Fibroblast of lung (primary cell): ENCODE results near the gene CTNND2. TPM values are rescaled to one million over a fixed set of nuclear protein-coding genes. Genes with fewer than 3 reads are reported as not detected.
A peak's percentile ranks its signal among the peaks of the same experiment; 100 is the strongest.

Experiments used
- DNase-seq, 2 donors: peaks; one replicate each; pipeline versions ENCODE4 v3.0.0 to v3.0.0-alpha.2; 2010; ENCODE audit warnings: low read depth in 2 of 2
- H2AFZ ChIP-seq: 2 replicates; pipeline ENCODE4 v1.5.1; 2012; ENCODE audit warnings: low read length, control low read depth, inconsistent platforms
- H3K27ac ChIP-seq: 2 replicates; pipeline ENCODE4 v1.5.1; 2011; ENCODE audit warnings: low read length, control low read depth; ENCODE audit not compliant: insufficient read depth
- H3K27me3 ChIP-seq: 2 replicates; pipeline ENCODE4 v1.5.1; 2011; ENCODE audit warnings: mild to moderate bottlenecking, low read length; ENCODE audit not compliant: control insufficient read depth, insufficient read depth
- H3K36me3 ChIP-seq: 2 replicates; pipeline ENCODE4 v1.5.1; 2011; ENCODE audit warnings: low read length; ENCODE audit not compliant: control insufficient read depth, insufficient read depth
- H3K4me1 ChIP-seq: 2 replicates; pipeline ENCODE4 v1.5.1; 2011; ENCODE audit warnings: low read length; ENCODE audit not compliant: control insufficient read depth, insufficient read depth; ENCODE audit errors: extremely low read depth
- H3K4me2 ChIP-seq: 2 replicates; pipeline ENCODE4 v1.5.1; 2011; ENCODE audit warnings: low read length, control low read depth; ENCODE audit not compliant: insufficient read depth; ENCODE audit errors: extremely low read depth
- H3K4me3 ChIP-seq, 4 experiments: fragments of 200-600 bp in 1 of 4; sonication (generic) in 1 of 4; replicated peaks in 1 of 4; 2 replicates each; pipeline ENCODE4 v1.5.1; 2011 to 2016; ENCODE audit warnings: low read length in 4 of 4, low read depth in 3 of 4, mild to moderate bottlenecking in 3 of 4, control low read depth in 2 of 4, inconsistent platforms in 1 of 4, mixed read lengths in 1 of 4; ENCODE audit not compliant: insufficient read depth in 1 of 4; ENCODE audit errors: control extremely low read depth in 1 of 4
- H3K79me2 ChIP-seq: 2 replicates; pipeline ENCODE4 v1.5.1; 2012; ENCODE audit warnings: mild to moderate bottlenecking, low read length, inconsistent platforms; ENCODE audit not compliant: control insufficient read depth, insufficient read depth
- H3K9ac ChIP-seq: 2 replicates; pipeline ENCODE4 v1.5.1; 2011; ENCODE audit warnings: mild to moderate bottlenecking, low read length, control low read depth; ENCODE audit not compliant: insufficient read depth
- H3K9me3 ChIP-seq: 2 replicates; pipeline ENCODE4 v1.5.1; 2012; ENCODE audit warnings: low read depth, low read length; ENCODE audit not compliant: control insufficient read depth, insufficient read depth
- H4K20me1 ChIP-seq: 2 replicates; pipeline ENCODE4 v1.5.1; 2011; ENCODE audit warnings: low read length; ENCODE audit not compliant: control insufficient read depth, insufficient read depth; ENCODE audit errors: extremely low read depth
- EZH2 ChIP-seq: IDR thresholded peaks from 2 replicates; pipeline ENCODE4 v1.5.1; 2012; ENCODE audit warnings: low read length, control low read depth, mild to moderate bottlenecking; ENCODE audit errors: missing control alignments
- polyA plus RNA-seq, 2 donors: library from polyadenylated mRNA; depleted of rRNA in 1 of 2; stranded (reverse) in 1 of 2; unstranded in 1 of 2; fragments of >200 nt; gene quantifications; 2 replicates each; pipeline ENCODE4 v1.2.1, GENCODE V29; 2011 to 2012; ENCODE audit warnings: missing spikeins in 1 of 2
- total RNA-seq: library from RNA; depleted of rRNA; stranded (reverse); fragments of >200 nt; gene quantifications from 2 replicates; pipeline ENCODE4 v1.2.1, GENCODE V29; 2014
- TF ChIP-seq, protein P1 (sequence below), 2 donors: IDR thresholded peaks in 1 of 2; conservative IDR thresholded peaks in 1 of 2; 1 replicate in 1 of 2; 2 replicates in 1 of 2; pipeline ENCODE4 v1.5.1; 2011 to 2012; ENCODE audit warnings: low read length in 2 of 2, control low read depth in 1 of 2, inconsistent platforms in 1 of 2, low read depth in 1 of 2, mild to moderate bottlenecking in 1 of 2

The CTNND2 gene
- total and polyA plus RNA-seq, 2 donors (not counting 1 experiment from before 2014, with no cell fraction given), result not detected

DNA sequence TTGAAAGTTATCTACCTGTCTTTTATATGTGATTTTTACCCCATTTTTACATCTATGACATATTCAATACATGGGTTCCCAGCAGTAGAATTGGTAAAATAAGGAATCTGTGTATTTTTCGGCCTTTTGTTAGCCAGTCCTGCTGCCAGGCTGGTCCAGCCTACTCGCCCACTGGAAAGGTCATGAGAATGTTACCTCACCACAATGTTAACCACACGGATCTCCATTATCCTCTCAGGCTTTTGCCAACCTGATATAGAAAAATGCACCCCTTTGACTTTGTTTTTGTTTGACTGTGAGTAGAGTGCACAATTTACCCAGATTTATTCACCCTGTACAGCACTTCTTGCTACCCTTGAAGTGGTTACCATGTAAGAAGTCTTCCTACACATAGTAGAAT, 167.2 kb downstream of the CTNND2 start:
- H3K9ac ChIP-seq, result no peak overlapping the region
- H3K9me3 ChIP-seq, result no peaks in the 10 kb centered on the region
- H3K27ac ChIP-seq, result no peak overlapping the region
- no peaks in the 10 kb centered on the region for H3K79me2 ChIP-seq
- H3K4me1 ChIP-seq, result no peaks in the 10 kb centered on the region
- H3K4me3 ChIP-seq, result no peak overlapping the region
- TF ChIP-seq EZH2, result no peak
- TF ChIP-seq, protein P1, sequence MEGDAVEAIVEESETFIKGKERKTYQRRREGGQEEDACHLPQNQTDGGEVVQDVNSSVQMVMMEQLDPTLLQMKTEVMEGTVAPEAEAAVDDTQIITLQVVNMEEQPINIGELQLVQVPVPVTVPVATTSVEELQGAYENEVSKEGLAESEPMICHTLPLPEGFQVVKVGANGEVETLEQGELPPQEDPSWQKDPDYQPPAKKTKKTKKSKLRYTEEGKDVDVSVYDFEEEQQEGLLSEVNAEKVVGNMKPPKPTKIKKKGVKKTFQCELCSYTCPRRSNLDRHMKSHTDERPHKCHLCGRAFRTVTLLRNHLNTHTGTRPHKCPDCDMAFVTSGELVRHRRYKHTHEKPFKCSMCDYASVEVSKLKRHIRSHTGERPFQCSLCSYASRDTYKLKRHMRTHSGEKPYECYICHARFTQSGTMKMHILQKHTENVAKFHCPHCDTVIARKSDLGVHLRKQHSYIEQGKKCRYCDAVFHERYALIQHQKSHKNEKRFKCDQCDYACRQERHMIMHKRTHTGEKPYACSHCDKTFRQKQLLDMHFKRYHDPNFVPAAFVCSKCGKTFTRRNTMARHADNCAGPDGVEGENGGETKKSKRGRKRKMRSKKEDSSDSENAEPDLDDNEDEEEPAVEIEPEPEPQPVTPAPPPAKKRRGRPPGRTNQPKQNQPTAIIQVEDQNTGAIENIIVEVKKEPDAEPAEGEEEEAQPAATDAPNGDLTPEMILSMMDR (conservative IDR thresholded peaks at IDR 0.05 in 1 of 2, IDR thresholded peaks at IDR 0.05 in 1 of 2; ENCODE audit: low read depth in 1 of 2, low read length in 2 of 2), result no peak
- H3K36me3 ChIP-seq, result no peaks in the 10 kb centered on the region
- H3K4me2 ChIP-seq, result no peak overlapping the region
- H4K20me1 ChIP-seq, result no peaks in the 10 kb centered on the region
- DNase-seq, result peak in 1 of 2 donors; percentile 5
- H2AFZ ChIP-seq, result no peak overlapping the region
- no peaks in the 10 kb centered on the region for H3K27me3 ChIP-seq

DNA sequence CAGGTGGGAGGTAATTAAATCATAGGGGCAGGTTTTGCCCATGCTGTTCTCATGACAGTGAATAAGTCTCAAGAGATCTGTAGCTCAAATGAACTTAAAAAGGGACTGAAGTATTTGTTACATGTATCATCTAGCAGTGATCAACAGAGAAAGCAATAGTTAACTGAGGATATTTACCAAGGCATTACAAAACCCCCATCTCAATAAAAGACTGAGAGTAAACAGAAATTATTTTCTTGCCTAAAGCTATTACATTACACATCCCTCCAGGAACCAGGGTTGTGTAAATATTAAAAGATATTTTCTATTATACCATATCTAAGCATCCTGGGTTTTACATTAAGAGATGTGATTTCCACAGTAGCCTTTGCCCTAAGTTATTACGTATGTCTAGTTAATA, 169.9 kb downstream of the CTNND2 start:
- Histone ChIP-seq H3K27me3 (no peaks in the 10 kb centered on the region), H4K20me1 (no peaks in the 10 kb centered on the region), H3K9me3 (no peaks in the 10 kb centered on the region), H3K4me1 (no peaks in the 10 kb centered on the region), H3K36me3 (no peaks in the 10 kb centered on the region), H3K4me2 (no peak overlapping the region), H3K4me3 (no peak overlapping the region), H3K79me2 (no peaks in the 10 kb centered on the region), H3K9ac (no peak overlapping the region), H2AFZ (no peak overlapping the region), H3K27ac (no peak overlapping the region)
- DNase-seq, result no peak
- TF ChIP-seq, protein P1 (conservative IDR thresholded peaks at IDR 0.05 in 1 of 2, IDR thresholded peaks at IDR 0.05 in 1 of 2; ENCODE audit: low read depth in 1 of 2, low read length in 2 of 2), result no peak
- no peak for TF ChIP-seq EZH2

DNA sequence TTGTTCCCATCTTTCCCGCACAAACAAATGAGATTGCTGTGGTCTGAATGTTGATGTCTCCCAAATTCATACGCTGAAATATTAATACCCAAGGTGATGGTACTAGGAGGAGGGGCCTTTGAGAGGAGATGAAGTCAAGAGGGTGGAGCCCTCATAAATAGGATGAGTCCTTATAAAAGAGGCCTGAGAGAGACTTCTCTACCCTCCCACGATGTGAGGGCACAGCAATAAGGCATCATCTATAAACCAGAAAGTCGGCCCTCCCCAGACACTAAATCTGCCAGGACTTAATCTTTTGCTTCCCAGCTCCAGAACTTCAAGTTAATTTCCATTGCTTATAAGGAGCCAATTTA, 170.4 kb downstream of the CTNND2 start:
- DNase-seq, result no peak
- TF ChIP-seq EZH2, result no peak
- TF ChIP-seq, protein P1 (conservative IDR thresholded peaks at IDR 0.05 in 1 of 2, IDR thresholded peaks at IDR 0.05 in 1 of 2; ENCODE audit: low read depth in 1 of 2, low read length in 2 of 2), result no peak
- no peaks in the 10 kb centered on the region for H3K4me1 ChIP-seq
- no peaks in the 10 kb centered on the region for H3K36me3 ChIP-seq
- H3K4me2 ChIP-seq, result no peak overlapping the region
- H3K79me2 ChIP-seq, result no peaks in the 10 kb centered on the region
- no peaks in the 10 kb centered on the region for H4K20me1 ChIP-seq
- no peak overlapping the region for H3K27ac ChIP-seq
- no peaks in the 10 kb centered on the region for H3K27me3 ChIP-seq
- no peaks in the 10 kb centered on the region for H3K9me3 ChIP-seq
- H3K4me3 ChIP-seq, result no peak overlapping the region
- no peak overlapping the region for H3K9ac ChIP-seq
- no peak overlapping the region for H2AFZ ChIP-seq
